Hepatocyte (in vitro differentiated cells): Measurements from ENCODE around the gene ZNF146. TPM values are rescaled to one million over a fixed set of nuclear protein-coding genes. Genes with fewer than 3 reads are reported as not detected.

ENCODE experiments used
- polyA plus RNA-seq: library from polyadenylated mRNA; unstranded; fragments of >200 nt; fragmentation: Nextera tagmentation; extraction: Ambion mirVana; gene quantifications from 2 replicates; pipeline ENCODE4 v1.2.1, GENCODE V29; 2016
- small RNA-seq: library from RNA; depleted of rRNA; stranded (forward); fragments of <200 nt; gene quantifications from one replicate; pipeline ENCODE3, GENCODE V24; 2014
- total RNA-seq: library from RNA; depleted of rRNA; stranded (reverse); fragments of >200 nt; gene quantifications from 2 replicates; pipeline ENCODE4 v1.2.3, GENCODE V29; 2014

ZNF146 gene
- total and polyA plus RNA-seq, 2 experiments from 2014 or later = 46.4 to 106 TPM

Small RNA genes within 50 kb of the gene (small RNA-seq; reads per million reads assigned to genes)
- gene RF00019 = not detected

Other genes with a start within 250 kb of the ZNF146 start
- gene SDHAF1, start 219.9 kb upstream of the ZNF146 start, total RNA-seq = 34.4 and 36.5 TPM in 2 replicates
- gene SDHAF1, start 219.9 kb upstream of the ZNF146 start, polyA plus RNA-seq = 23.9 and 28.6 TPM in 2 replicates
- gene SYNE4, start 206.3 kb upstream of the ZNF146 start, total RNA-seq = 6.5 and 8.9 TPM in 2 replicates
- 19.8 and 21.1 TPM in 2 replicates for gene SYNE4, start 206.3 kb upstream of the ZNF146 start, polyA plus RNA-seq
- 14.2 and 24.1 TPM in 2 replicates for gene ALKBH6, start 200.9 kb upstream of the ZNF146 start, total RNA-seq
- gene ALKBH6, start 200.9 kb upstream of the ZNF146 start, polyA plus RNA-seq = 31.1 and 33.7 TPM in 2 replicates
- gene CLIP3, start 182.2 kb upstream of the ZNF146 start, total RNA-seq = 5.1 and 12.8 TPM in 2 replicates
- gene CLIP3, start 182.2 kb upstream of the ZNF146 start, polyA plus RNA-seq = 19.5 and 21.8 TPM in 2 replicates
- 4.5 and 6.8 TPM in 2 replicates for gene THAP8, start 160.8 kb upstream of the ZNF146 start, total RNA-seq
- gene THAP8, start 160.8 kb upstream of the ZNF146 start, polyA plus RNA-seq = 23.1 and 24.1 TPM in 2 replicates
- gene WDR62, start 160.2 kb upstream of the ZNF146 start, total RNA-seq = 1.8 and 2.1 TPM in 2 replicates
- gene WDR62, start 160.2 kb upstream of the ZNF146 start, polyA plus RNA-seq = 1.2 and 4.6 TPM in 2 replicates
- gene OVOL3, start 104.0 kb upstream of the ZNF146 start, total RNA-seq = not detected in 2 replicates
- gene OVOL3, start 104.0 kb upstream of the ZNF146 start, polyA plus RNA-seq = not detected in 2 replicates
- gene POLR2I, start 100.2 kb upstream of the ZNF146 start, total RNA-seq = 19.3 and 21.7 TPM in 2 replicates
- gene POLR2I, start 100.2 kb upstream of the ZNF146 start, polyA plus RNA-seq = 104 and 115 TPM in 2 replicates
- gene TBCB, start 99.6 kb upstream of the ZNF146 start, total RNA-seq = 108 and 123 TPM in 2 replicates
- gene TBCB, start 99.6 kb upstream of the ZNF146 start, polyA plus RNA-seq = 149 and 179 TPM in 2 replicates
- 199 and 268 TPM in 2 replicates for gene CAPNS1, start 75.0 kb upstream of the ZNF146 start, total RNA-seq
- gene CAPNS1, start 75.0 kb upstream of the ZNF146 start, polyA plus RNA-seq = 320 and 346 TPM in 2 replicates
- not detected in 2 replicates for gene COX7A1, start 62.7 kb upstream of the ZNF146 start, total RNA-seq
- not detected in 2 replicates for gene COX7A1, start 62.7 kb upstream of the ZNF146 start, polyA plus RNA-seq
- 3.5 and 8.1 TPM in 2 replicates for gene ZNF565, start 441 bp upstream of the ZNF146 start, total RNA-seq
- 3.0 and 7.9 TPM in 2 replicates for gene ZNF565, start 441 bp upstream of the ZNF146 start, polyA plus RNA-seq
- 6.7 and 7.0 TPM in 2 replicates for gene ZFP14, start 164.1 kb downstream of the ZNF146 start, total RNA-seq
- gene ZFP14, start 164.1 kb downstream of the ZNF146 start, polyA plus RNA-seq = 6.0 and 6.1 TPM in 2 replicates
- 4.8 and 7.4 TPM in 2 replicates for gene ZFP82, start 203.5 kb downstream of the ZNF146 start, total RNA-seq
- 4.3 and 5.3 TPM in 2 replicates for gene ZFP82, start 203.5 kb downstream of the ZNF146 start, polyA plus RNA-seq